HepG2 (cell line): ENCODE measurements around the gene SLC39A3. TPM values are rescaled to one million over a fixed set of nuclear protein-coding genes. Genes with fewer than 3 reads are reported as not detected.

Source experiments
- ARID2 ChIP-seq: sonication (generic); formaldehyde crosslinking; IDR thresholded peaks from 2 replicates; pipeline ENCODE4 v1.8.1; 2022; ENCODE audit warnings: mild to moderate bottlenecking, missing genetic modification reagents, borderline replicate concordance
- CREB1 ChIP-seq, 2 experiments: fragments of 450-650 bp in 1 of 2; IDR thresholded peaks; 2 replicates each; pipeline ENCODE4 v1.6.1; 2016 to 2017; ENCODE audit warnings: control low read depth in 1 of 2, mild to moderate bottlenecking in 1 of 2, missing compliant biosample characterization in 1 of 2, missing genetic modification characterization in 1 of 2
- ELF3 ChIP-seq: IDR thresholded peaks from 2 replicates; pipeline ENCODE4 v1.6.1; 2016; ENCODE audit warnings: missing genetic modification reagents, missing compliant biosample characterization
- ELF4 ChIP-seq: sonication (generic); formaldehyde crosslinking; IDR thresholded peaks from 2 replicates; pipeline ENCODE4 v1.5.0; 2020; ENCODE audit warnings: missing genetic modification reagents, mild to moderate bottlenecking, moderate library complexity, borderline replicate concordance
- FIP1L1 ChIP-seq: fragments of 200-400 bp; formaldehyde crosslinking; IDR thresholded peaks from 2 replicates; pipeline ENCODE4 v1.6.1; 2018; ENCODE audit warnings: low read depth, mild to moderate bottlenecking, low read length, moderate library complexity, borderline replicate concordance; ENCODE audit not compliant: insufficient read depth
- ISL2 ChIP-seq: sonication (generic); formaldehyde crosslinking; IDR thresholded peaks from 2 replicates; pipeline ENCODE4 v1.5.0; 2020; ENCODE audit warnings: missing genetic modification reagents
- KMT2B ChIP-seq: IDR thresholded peaks from 2 replicates; pipeline ENCODE4 v1.6.1; 2016; ENCODE audit warnings: missing genetic modification reagents, missing compliant biosample characterization
- NAIF1 ChIP-seq: sonication (generic); formaldehyde crosslinking; IDR thresholded peaks from 2 replicates; pipeline ENCODE4 v1.5.0; 2020; ENCODE audit warnings: mild to moderate bottlenecking, missing genetic modification reagents, borderline replicate concordance
- NPAS2 ChIP-seq: sonication (generic); formaldehyde crosslinking; IDR thresholded peaks from 2 replicates; pipeline ENCODE4 v1.8.0; 2022; ENCODE audit warnings: mild to moderate bottlenecking, missing genetic modification reagents, borderline replicate concordance
- PAWR ChIP-seq: sonication (generic); formaldehyde crosslinking; IDR thresholded peaks from 2 replicates; pipeline ENCODE4 v1.4.0; 2020; ENCODE audit warnings: missing genetic modification reagents, mild to moderate bottlenecking, borderline replicate concordance
- POLR2AphosphoS5 ChIP-seq: IDR thresholded peaks from 2 replicates; pipeline ENCODE4 v1.6.1; 2012; ENCODE audit warnings: low read depth, low read length
- SIN3B ChIP-seq: fragments of 150-350 bp; IDR thresholded peaks from 2 replicates; pipeline ENCODE4 v1.6.1; 2014; ENCODE audit warnings: low read length
- SP4 ChIP-seq: sonication (generic); formaldehyde crosslinking; IDR thresholded peaks from 2 replicates; pipeline ENCODE4 v1.8.1; 2023; ENCODE audit warnings: mild to moderate bottlenecking, missing genetic modification reagents
- ZC3H13 ChIP-seq: sonication (generic); formaldehyde crosslinking; IDR thresholded peaks from 2 replicates; pipeline ENCODE4 v1.8.1; 2023; ENCODE audit warnings: mild to moderate bottlenecking, missing genetic modification reagents, moderate library complexity
- ZNF260 ChIP-seq: sonication (generic); formaldehyde crosslinking; IDR thresholded peaks from 2 replicates; pipeline ENCODE4 v1.4.0; 2020; ENCODE audit warnings: missing genetic modification reagents, low read depth, mild to moderate bottlenecking, borderline replicate concordance
- ZNF333 ChIP-seq: sonication (generic); formaldehyde crosslinking; IDR thresholded peaks from 2 replicates; pipeline ENCODE4 v1.4.0; 2020; ENCODE audit warnings: mild to moderate bottlenecking, missing genetic modification reagents, borderline replicate concordance
- ZNF441 ChIP-seq: sonication (generic); formaldehyde crosslinking; IDR thresholded peaks from 2 replicates; pipeline ENCODE4 v1.7.0; 2021; ENCODE audit warnings: missing genetic modification reagents, borderline replicate concordance
- ZNF577 ChIP-seq: sonication (generic); formaldehyde crosslinking; IDR thresholded peaks from 2 replicates; pipeline ENCODE4 v1.4.0; 2020; ENCODE audit warnings: mild to moderate bottlenecking, low read depth, missing genetic modification reagents, borderline replicate concordance
- ZNF589 ChIP-seq: sonication (generic); formaldehyde crosslinking; conservative IDR thresholded peaks from 2 replicates; pipeline ENCODE4 v1.8.0; 2022; ENCODE audit warnings: mild to moderate bottlenecking, moderate library complexity, missing genetic modification reagents
- ZNF607 ChIP-seq: sonication (generic); formaldehyde crosslinking; IDR thresholded peaks from 2 replicates; pipeline ENCODE4 v1.5.1; 2020; ENCODE audit warnings: missing genetic modification reagents, mild to moderate bottlenecking, borderline replicate concordance
- ZNF766 ChIP-seq: sonication (generic); formaldehyde crosslinking; IDR thresholded peaks from 2 replicates; pipeline ENCODE4 v1.5.0; 2020; ENCODE audit warnings: missing genetic modification reagents, borderline replicate concordance
- ZSCAN12 ChIP-seq: sonication (generic); formaldehyde crosslinking; IDR thresholded peaks from 2 replicates; pipeline ENCODE4 v1.9.0; 2021; ENCODE audit warnings: mild to moderate bottlenecking, missing genetic modification reagents
- polyA plus RNA-seq, 8 experiments: library from polyadenylated mRNA; depleted of rRNA in 3 of 8; stranded (reverse) in 7 of 8; unstranded in 1 of 8; fragments of >200 nt; fragmentation: Illumina TruSeq in 4 of 8; extraction: Trizol in 4 of 8; gene quantifications; 2 replicates each; pipeline versions ENCODE4 v1.2.1 to v1.2.3, GENCODE V29; 2011 to 2016; ENCODE audit warnings: low read depth in 4 of 8, missing spikeins in 1 of 8, mixed read lengths in 1 of 8; ENCODE audit not compliant: insufficient read depth in 1 of 8
- total RNA-seq, 5 experiments: library from RNA; depleted of rRNA; stranded (reverse); fragments of >200 nt; fragmentation: Illumina TruSeq; extraction: Trizol; gene quantifications; 2 replicates each; pipeline ENCODE4 v1.2.3, GENCODE V29; 2016; ENCODE audit warnings: low read depth in 1 of 5
- TF ChIP-seq, protein P1 (sequence below): sonication (generic); formaldehyde crosslinking; IDR thresholded peaks from 2 replicates; pipeline ENCODE4 v1.8.1; 2023; ENCODE audit warnings: mild to moderate bottlenecking, inconsistent platforms, moderate library complexity, missing genetic modification reagents, borderline replicate concordance
- TF ChIP-seq, protein P2 (sequence below): sonication (generic); formaldehyde crosslinking; IDR thresholded peaks from 2 replicates; pipeline ENCODE4 v1.5.1; 2020; ENCODE audit warnings: missing genetic modification reagents, mild to moderate bottlenecking, borderline replicate concordance
- TF ChIP-seq, protein P3 (sequence below): sonication (generic); formaldehyde crosslinking; IDR thresholded peaks from 2 replicates; pipeline ENCODE4 v1.5.0; 2020; ENCODE audit warnings: missing genetic modification reagents

Gene SLC39A3
- total and polyA plus RNA-seq, 2 of the 13 experiments (the other 11 are each of a cell fraction or from before 2014, with no cell fraction given), result 33.6 to 41.6 TPM

DNA sequence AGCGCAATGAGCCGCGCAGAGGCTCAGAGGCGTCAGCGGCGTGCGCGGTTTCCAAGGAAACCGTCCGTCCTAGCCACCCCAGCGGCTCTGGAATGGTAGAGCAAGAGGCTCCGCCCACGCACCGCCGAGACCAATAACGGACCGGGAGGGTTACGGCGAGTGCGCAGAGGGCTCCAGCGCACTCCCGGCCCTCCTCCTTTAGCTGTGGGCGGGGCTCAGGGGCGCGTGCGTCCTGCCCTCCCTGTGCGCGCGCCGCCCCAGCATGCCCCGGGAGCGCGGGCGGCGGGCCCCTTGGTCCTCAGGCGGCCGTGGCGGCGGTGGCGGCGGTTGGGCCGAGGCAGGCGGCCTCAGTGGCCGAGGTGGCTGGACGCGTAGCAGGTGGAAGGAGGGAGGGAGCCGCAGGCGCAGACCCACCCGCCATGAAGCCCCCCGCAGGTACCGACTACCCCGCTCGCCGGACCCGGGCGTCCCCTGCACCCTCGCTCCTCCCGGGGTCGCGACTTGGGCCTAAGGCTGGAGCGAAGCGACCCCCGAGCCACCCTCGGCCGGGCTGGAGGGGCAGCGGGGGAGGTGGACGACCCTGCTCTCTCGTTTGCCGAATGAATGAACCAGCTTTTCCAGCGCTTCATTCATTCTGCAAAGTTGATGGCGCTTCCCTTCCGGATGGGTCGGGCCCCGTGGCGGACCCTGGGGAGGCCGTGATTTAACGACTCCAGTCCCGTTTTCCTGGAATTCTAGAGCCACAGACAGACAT is 45.6 kb upstream of the SLC39A3 start, which contains the start of gene THOP1 (continued):
- TF ChIP-seq ZNF577 (CRISPR knock-in tag) (no peak), ISL2 (CRISPR knock-in tag) (no peak), ZNF260 (no peak), NAIF1 (CRISPR knock-in tag) (peak; percentile 86; the same call in 1 of the 2 replicates), NPAS2 (peak; percentile 19; the same call in 1 of the 2 replicates), SP4 (peak; percentile 87), FIP1L1 (0 out of 2 replicates have a peak, but pooled peaks have one; percentile 77), PAWR (CRISPR knock-in tag) (no peak), CREB1 (IDR thresholded peaks at IDR 0.05) (peak; percentile 40; the same call in 1 of the 2 replicates), CREB1 (CRISPR knock-in tag; IDR thresholded peaks at IDR 0.05) (no peak), ZNF441 (CRISPR knock-in tag) (no peak), ZNF589 (CRISPR knock-in tag) (0 out of 2 replicates have a peak, but pooled peaks have one; percentile 42), ARID2 (no peak), ZSCAN12 (CRISPR knock-in tag) (no peak), ZNF766 (CRISPR knock-in tag) (peak; percentile 77; the same call in 1 of the 2 replicates), ELF3 (0 out of 2 replicates have a peak, but pooled peaks have one; percentile 18), SIN3B (no peak), POLR2AphosphoS5 (peak; percentile 57; the same call in 1 of the 2 replicates), ZC3H13 (0 out of 2 replicates have a peak, but pooled peaks have one; percentile 40), KMT2B (CRISPR knock-in tag) (0 out of 2 replicates have a peak, but pooled peaks have one; percentile 48), ELF4 (CRISPR knock-in tag) (no peak), ZNF607 (CRISPR knock-in tag) (0 out of 2 replicates have a peak, but pooled peaks have one; percentile 61), ZNF333 (CRISPR knock-in tag) (peak; percentile 94)
- TF ChIP-seq, protein P1, sequence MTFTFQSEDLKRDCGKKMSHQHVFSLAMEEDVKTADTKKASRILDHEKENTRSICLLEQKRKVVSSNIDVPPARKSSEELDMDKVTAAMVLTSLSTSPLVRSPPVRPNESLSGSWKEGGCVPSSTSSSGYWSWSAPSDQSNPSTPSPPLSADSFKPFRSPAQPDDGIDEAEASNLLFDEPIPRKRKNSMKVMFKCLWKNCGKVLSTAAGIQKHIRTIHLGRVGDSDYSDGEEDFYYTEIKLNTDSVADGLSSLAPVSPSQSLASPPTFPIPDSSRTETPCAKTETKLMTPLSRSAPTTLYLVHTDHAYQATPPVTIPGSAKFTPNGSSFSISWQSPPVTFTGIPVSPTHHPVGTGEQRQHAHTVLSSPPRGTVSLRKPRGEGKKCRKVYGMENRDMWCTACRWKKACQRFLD (CRISPR knock-in tag), result no peak
- TF ChIP-seq, protein P2, sequence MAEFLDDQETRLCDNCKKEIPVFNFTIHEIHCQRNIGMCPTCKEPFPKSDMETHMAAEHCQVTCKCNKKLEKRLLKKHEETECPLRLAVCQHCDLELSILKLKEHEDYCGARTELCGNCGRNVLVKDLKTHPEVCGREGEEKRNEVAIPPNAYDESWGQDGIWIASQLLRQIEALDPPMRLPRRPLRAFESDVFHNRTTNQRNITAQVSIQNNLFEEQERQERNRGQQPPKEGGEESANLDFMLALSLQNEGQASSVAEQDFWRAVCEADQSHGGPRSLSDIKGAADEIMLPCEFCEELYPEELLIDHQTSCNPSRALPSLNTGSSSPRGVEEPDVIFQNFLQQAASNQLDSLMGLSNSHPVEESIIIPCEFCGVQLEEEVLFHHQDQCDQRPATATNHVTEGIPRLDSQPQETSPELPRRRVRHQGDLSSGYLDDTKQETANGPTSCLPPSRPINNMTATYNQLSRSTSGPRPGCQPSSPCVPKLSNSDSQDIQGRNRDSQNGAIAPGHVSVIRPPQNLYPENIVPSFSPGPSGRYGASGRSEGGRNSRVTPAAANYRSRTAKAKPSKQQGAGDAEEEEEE (CRISPR knock-in tag), result no peak
- TF ChIP-seq, protein P3, sequence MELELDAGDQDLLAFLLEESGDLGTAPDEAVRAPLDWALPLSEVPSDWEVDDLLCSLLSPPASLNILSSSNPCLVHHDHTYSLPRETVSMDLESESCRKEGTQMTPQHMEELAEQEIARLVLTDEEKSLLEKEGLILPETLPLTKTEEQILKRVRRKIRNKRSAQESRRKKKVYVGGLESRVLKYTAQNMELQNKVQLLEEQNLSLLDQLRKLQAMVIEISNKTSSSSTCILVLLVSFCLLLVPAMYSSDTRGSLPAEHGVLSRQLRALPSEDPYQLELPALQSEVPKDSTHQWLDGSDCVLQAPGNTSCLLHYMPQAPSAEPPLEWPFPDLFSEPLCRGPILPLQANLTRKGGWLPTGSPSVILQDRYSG (CRISPR knock-in tag), result 0 out of 2 replicates have a peak, but pooled peaks have one; percentile 51
